Hematopoietic multipotent progenitor cell treated with erythropoietin and hydrocortisone succinate and interleukin-3 and kit ligand, for 17 days (in vitro differentiated cells): ENCODE data around the gene PRPF4.
"Not testable (repeated sequence)": the region's sequence is repeated elsewhere in the genome, so short reads cannot be mapped to it uniquely, and the experiment has no call there.

Experiments used
- DNase-seq: peaks from one replicate; pipeline ENCODE4 v3.0.0-alpha.2; 2015; ENCODE audit warnings: low spot score

Gene PRPF4

DNA sequence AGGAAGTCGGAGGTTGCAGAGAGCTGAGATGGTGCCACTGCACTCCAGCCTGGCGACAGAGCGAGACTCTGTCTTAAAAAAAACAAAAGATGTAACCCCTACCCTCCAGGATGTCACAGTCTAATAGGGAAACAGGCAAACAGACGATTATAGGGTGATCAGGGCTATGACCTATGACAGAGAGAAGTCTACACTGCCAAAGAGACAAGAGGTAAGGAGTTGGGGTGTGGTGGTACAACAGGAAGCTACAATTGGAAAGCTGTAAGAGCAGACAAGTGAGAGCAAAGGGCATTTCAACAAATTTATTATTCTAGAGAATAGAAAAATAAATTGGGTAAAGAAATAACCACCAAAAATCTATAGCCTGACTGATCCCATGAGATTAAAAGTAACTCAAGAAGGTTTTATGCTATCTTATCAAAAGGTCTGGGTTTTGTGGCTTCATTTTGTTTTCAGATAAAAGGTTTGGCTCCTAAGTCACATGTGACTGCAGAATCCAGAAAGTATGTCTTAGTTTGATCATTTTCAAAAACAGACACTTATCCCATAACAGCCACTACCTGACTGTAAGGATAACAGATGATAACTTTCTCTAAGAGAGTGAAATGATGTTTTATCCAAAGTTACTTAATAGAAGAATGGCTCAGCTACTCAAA is 7.4 kb upstream of the PRPF4 start:
- no peak for DNase-seq

DNA sequence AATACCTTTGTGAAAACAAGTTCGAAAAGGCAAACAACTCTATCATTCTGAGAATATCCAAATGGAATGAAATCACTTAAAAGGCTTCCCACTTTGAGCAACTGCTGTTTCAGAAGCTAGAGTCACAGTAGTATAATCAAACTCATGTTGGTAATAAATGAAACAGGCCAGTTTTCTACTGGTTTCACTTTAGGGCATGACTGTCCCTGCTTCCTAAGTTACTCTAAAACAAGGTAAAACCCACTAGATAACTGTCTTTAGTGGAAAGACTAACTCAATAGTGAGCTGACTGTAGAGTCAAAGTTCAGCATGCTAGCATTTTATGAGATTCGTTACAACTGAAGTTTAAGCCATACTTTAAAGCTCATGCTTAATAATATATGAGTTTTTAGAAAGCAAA is 6.1 kb upstream of the PRPF4 start:
- no peak for DNase-seq

DNA sequence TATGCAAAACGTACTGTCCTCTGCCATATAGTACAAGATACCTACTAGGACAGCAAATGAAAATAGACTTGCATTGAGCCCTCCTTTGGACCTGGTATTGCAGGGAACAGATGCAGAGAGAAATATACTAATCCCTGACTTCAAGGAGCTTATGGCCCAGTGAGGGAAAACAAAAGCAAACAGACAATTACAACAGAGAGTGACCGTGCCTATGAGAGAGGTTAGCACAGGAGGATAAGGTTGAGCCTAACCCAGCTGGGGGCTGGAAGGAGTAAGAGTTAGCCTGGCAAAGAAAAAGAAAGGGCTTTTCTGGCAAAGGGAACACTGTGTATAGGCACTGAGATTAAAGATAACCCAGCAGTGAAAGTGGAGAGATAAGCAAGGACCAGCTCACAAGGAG is 5.6 kb upstream of the PRPF4 start:
- no peak for DNase-seq

DNA sequence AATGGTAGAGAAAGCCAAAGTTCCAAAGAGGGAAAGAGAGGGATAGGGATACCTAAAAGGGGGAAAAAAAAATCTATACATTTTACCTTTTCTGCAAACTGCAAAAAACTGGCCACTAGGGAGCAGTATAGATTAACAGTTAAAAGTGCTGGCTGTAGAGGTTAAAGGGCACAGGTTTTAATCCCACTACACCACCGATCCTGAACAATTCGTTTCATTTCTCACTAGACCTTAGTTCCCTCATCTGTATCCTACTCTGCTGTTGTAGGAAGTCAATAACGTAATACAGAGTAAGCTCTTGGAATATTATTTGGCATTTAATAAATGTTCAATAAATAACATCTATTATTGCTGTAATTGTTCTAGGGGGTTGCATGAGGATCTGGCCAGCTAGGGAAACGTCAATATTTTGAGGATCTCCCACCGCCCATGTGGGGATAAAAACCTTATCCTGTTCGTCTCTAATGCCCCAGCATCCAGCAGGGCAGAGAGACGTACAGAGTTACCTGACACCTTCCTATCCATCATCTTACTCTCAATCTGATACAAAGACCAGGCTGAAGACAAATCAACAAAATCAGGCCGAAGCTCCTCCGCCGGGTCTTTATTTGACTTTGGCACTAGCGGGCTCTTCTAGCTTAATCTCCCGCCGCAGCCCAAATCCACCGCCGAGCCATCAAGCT is 843 bp upstream of the PRPF4 start:
- peak; percentile 88 for DNase-seq

DNA sequence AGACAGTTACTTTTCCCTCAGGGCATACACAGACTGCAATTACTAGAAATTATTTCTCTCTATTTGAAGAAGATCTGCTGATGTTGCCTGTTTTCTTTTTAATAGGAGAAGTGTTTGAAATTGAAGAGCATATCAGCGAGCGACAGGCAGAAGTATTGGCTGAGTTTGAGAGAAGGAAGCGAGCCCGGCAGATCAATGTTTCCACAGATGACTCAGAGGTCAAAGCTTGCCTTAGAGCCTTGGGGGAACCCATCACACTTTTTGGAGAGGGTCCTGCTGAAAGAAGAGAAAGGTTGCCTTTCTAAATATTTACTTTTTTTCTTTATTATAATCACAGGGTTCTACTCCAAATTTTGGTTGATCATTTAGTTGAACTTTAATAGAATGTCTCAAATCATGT is 3.4 kb downstream of the PRPF4 start:
- no peak for DNase-seq

DNA sequence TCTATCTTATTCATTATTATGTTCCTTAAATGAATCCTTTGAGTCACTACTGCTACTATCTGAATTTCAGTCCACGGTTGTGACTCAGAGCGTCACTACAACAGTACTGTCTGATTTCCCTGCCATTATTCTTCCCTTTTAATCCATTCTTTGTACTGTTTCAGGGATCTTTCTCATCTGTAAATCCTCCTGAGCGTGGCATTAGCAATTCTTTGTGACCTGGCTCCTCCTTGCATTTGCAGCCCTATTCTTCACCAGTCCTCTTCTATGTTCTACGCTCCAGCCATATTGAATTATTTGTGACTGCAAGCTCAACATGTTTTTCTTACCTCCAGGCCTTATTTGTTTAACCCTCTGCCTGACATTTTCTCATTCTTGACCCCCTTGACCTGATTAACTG is 5.9 kb downstream of the PRPF4 start:
- no peak for DNase-seq

DNA sequence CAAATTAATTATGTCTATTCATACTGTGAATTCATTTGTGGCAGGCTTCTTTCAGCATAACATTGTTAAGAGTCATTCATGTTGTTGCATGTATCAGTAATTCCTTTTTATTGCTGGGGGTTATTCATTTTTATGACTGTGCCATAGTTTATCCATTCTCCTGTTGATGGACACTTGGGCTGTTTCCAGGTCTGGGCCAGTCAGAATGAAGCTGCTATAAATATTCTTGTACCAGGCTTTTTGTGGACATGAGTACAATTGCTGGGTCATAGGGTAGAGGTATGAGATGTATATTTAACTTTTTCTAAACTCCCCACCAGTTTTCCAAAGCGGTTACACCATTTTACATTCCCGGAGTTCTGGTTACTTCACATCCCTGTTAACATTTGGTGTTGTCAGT is 13.6 kb downstream of the PRPF4 start:
- DNase-seq, result no peak

DNA sequence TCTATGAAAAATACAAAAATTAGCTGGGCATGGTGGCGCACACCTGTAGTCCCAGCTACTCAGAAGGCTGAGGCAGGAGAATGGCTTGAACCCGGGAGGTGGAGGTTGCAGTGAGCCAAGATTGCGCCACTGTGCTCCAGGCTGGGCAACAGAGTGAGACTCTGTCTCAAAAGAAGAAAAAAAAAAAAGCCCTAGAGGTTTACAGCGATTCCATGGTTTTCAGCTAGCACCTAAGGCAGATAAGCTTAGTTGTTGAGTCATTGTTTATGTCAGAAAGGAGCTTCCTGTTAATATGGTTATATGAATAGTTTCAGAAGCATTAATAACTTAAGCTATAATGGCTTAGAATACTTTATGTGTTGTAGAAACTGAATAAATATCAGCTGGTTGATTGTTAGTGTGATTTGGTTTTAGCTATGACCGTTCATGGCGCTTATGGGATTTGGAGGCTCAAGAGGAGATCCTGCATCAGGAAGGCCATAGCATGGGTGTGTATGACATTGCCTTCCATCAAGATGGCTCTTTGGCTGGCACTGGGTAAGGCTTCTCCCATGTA is 14.7 kb downstream of the PRPF4 start:
- peak; percentile 43 for DNase-seq

DNA sequence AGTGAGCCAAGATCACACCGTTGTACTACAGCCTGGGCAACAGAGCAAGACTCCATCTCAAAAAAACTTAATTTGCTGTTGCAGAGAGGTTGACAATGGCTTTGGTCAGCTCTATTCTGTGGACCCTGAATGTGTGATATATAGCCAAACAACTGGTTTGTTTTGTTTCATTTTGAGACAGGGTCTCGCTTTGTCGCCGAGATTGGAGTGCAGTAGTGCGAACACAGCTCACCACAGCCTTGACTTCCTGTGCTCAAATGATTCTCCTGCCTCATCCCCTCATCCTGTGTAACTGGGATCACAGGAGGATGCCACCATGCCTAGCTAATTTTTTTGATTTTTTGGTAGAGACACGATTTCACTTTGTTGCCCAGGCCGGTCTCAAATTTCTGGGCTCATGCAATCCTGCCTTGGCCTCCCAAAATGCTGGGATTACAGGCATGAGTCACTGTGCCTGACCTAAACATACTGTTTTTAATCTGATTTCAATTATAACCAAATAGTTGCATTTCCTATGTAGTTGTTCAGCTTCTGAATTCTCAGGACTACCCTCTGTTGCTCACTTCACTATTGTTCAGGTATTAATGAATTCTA is 17.9 kb downstream of the PRPF4 start:
- no peak for DNase-seq

DNA sequence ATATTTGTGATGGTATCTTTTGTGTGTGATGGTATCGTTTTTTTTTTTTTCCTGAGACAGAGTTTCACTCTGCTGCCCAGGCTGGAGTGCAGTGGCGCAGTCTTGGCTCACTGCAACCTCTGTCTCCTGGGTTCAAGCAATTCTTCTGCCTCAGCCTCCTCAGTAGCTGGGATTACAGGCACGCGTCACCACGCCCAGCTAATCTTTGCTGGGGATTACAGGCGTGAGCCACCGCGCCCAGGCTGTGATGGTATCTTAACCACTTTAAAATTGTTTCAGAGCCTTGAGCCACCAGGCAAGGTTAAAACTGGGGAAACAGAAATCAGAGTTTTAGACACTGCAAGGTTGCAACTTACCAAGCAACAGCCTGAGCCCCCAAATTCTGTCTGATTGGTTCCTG is 20.8 kb downstream of the PRPF4 start:
- DNase-seq, result not testable (repeated sequence)

DNA sequence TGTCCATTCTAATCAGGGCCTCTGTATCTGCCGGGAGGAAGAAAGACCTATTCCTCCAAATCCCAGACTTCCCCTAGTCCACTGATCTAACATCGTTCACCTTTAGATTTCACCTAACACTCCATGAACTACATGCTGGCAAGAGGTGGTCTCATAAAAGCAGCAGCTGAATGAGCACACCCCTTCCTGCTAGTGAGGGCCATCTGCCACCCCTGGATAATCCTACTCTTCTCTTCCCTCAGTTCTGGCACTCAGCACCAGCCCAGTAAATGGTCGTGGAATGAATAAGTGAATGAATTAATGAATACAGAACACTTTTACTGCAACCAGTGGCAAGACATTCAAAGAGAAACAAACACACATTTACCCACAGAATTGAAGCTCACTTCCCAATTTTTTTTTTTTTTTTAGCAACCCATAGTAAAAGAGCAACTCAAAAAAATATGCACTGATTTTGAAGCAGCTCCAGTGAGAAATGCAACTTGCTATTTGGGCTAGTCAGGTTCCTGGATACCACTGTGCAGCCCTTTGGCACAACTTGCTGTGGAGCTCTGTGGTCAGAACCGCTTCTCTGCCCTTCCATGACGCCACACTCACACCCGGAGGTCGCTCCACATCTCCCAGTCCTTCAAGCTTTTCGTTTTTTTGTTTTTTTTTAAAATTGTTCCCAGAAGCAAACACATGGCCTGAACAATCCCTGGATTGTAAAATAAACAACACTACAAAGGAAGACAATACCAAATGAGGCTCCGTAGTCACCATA is 21.5 kb downstream of the PRPF4 start:
- no peak for DNase-seq

DNA sequence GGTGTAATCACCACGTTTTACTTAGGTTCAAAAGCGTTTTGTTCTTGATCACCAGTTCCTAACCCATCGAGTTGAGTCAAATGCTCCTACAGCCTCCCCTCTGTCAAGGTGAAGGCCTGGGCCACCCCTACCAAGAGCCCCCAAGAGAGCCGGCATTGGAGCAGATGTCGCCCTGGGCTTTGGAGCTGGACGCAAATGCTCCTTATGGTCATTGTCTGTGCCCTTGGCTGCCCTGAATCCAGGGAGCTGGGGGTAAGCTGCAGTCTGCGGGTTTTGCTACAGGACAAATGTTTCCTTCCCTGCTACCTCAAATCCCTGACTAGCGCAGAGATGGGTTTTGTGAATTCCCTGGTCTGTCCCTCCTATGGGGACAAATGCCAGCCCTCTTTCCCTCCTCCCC is 22.9 kb downstream of the PRPF4 start:
- no peak for DNase-seq

DNA sequence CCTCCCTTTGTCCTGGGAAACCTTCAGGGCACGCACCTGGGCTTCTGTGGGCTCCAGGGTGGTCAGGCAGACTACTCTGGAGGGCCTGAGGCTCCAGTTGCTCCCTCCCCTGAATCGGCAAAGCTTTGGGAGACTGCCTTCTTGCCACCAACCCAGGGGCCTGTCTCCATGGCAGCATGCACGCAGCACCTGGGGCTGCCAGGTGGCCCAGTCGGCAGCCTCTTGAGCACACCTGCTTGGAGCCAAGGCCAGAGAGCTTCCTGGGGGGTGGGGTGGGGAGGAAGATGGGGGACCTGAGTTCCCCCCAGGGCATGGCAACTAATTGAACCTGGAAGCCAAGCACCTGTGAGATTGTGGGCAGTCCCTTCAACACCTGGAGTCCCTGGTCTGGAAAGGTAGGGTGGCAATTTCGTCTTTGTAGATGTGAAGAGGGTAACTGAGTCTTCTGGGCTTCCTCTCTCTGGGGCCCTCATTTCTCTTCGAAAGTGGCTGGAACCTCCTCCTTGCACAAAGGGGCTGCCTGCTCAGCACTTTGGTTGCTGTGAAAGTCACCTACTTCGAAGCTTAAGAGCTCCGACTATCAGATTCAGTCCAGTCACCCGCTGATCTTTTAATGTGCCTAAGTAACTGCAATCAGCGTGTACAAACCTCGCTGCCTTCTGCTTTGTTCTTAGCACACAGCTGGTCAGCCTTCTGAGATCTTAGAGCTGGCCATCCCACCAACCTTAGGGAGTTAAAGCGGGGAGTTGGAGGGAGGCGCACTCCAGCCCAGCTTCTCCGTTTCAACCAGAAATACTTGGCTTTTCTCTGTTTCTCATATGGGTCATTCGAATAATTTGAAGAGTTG is 23.7 kb downstream of the PRPF4 start:
- no peak for DNase-seq

DNA sequence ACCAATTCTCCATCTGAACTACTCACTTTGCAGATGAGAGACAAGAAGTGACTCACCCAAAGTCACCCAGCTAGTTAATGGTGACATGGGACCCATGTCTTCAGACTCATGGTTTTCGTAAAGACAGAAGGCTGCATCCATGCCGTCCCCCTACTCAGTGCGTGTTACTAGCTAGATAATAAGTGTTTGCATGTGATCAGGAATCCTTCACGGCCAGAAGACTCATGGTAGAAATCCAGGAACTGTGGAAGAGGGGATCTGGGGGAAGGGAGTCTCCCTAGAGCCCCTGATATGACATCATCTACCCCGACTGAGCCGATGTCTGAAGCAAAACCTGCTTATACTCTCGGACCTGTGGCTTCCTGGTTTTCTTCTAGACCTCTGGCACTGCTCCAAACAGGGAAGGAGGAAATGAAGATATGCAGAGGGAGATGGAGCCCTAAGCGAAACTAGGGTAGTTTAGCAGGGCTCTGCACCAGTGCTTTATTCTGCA is 24.4 kb downstream of the PRPF4 start:
- peak; percentile 27 for DNase-seq

DNA sequence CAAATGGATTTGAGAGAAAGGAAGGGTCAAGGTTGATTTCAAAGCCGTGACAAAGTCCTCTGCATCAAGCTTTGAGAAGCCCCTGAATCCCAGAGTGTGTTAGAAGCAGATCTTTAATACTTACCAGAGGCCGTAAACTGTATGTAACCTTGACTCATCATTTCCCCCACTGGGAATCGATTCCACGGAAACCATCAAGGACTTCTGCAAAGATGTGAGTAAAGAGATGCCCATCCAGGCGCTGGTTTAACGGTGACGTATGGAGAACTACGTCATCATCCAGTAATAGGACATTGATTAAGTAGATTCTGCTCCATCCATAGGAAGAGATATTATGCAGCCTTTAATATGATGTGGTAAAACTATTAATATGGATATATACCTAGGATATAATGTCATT is 26.1 kb downstream of the PRPF4 start:
- DNase-seq, result no peak

DNA sequence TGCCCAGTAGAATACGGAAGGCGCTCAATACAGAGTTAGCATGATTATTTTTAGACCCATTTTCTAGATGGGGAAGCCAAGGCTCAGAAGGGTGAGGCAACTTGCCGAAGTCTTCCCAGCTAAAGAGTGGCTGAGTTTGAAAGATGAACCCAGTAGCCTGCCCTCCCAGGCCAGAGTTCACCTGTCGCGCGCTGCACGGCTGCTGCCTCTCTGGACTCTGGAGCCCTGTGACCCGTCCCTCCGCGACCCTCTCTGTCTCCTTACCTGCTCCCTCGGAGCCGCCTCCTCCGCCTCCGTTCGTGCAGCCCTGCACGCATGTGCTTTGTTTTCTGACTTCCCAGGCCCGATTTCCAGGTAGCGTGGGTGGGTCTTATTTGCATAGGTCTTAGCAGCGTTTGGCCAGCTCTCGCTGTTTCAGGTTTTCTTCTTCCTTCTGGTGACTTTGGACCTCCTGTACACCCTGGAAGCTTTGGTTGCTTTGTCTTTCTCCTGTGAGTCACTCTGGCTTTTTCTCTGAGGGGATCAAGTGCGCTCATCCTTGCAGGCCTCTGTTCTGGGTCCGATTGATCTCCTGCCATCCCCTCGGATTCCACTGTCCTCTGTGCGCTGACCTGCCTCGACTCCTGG is 27.4 kb downstream of the PRPF4 start, which contains the start of gene RNF183:
RNF183 (minus strand) TSS at position 585 of the 627 bp plus-strand sequence. CDS start 5,192 bp downstream, outside the sequence.
- no peak for DNase-seq

DNA sequence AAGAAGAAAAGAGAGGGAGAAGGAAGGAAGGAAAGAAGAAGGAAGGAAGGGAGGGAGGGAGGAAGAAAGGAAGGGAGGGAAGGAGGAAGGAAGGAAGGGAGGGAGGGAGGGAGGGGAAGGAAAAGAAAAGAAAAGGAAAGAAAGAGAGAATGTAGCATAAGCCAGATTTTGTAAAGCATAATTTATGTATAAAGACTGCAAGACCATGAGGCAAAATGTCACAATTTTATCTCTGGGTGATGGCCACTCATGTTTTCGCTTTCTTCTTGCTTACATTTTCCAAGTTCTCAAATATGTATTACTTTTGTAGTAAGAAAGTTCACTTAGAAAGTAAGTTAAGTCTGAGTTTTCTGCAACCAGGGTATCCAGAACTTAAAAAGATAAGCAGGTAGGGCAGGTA is 31.1 kb downstream of the PRPF4 start:
- DNase-seq, result no peak

DNA sequence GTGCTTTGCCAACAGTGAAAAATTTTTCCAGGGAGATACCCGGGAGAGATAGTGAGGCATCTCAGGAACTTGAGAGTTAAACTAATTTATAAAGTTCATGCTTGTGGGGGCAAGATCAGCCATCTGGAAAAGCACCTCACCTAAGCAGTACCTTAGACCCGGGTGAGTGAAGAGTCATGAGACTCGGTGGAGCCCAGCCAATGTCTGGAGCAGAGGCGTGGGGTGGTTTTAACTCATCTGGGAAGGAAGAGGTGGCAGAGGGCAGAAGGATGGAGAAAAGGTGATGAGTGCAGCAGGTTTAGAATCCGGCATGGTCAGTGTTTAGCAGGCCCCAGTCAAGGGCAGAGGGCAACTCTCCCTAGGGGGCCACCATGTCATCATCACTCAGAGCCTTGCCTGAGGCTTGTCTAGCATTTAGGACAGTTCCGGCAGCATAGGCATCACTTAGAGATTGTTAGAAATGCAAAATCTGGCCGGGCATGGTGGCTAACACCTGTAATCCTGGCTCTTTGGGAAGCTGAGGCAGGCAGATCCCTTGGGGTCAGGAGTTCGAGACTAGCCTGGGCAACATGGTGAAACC is 32.0 kb downstream of the PRPF4 start:
- DNase-seq, result no peak

DNA sequence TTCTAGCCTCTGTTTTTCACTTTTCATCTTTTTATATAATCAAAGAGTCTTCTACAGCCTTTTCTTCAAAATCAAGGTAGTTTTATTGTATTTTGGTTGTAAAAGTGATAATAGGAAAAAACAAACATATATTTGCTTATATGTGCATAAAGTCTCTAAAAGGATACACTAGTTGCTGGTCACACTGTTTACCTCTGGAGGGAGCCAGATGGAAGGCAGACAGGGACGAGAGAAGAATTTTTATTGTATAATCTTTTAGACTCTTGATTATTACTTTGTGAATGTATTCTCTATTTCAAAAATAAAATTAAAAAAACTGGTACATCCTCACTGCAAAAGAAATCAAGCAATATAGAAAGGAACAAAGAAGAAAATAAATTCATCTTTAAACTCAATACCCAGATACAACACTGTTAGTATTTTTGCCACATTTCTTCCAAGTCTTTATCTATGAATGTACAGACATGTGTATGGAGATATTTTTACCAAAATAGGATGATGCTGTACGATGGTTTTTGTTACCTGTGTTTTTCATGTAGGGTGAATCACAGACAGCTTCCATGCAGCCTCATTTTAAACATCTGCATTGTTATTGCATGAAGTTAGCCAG is 33.9 kb downstream of the PRPF4 start:
- peak; percentile 77 for DNase-seq

DNA sequence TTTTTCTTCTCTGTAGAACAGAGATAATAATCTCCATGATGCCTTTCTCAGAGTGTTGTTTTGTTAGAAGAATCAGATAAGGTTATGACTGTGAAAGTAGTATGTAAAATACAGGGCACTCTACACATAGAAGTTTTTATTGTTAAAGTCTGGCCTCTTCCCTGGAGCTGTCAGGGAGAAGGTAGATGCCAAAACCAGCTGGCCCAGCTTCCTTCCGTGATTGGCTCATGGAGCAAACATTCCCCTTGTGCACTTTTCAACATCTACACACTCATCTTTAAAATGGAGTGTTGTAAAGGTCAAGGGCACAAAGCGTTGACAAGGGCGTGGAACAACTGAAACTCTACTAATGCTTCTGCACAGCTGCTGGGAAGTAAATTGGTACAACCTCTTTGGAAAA is 35.1 kb downstream of the PRPF4 start:
- DNase-seq, result no peak
